Measurements from ENCODE around the gene NFE2L3. TPM values are rescaled to one million over a fixed set of nuclear protein-coding genes. Genes with fewer than 3 reads are reported as not detected.
"Not testable (repeated sequence)": the region's sequence is repeated elsewhere in the genome, so short reads cannot be mapped to it uniquely, and the experiment has no call there.

NFE2L3 gene
- total RNA-seq, 1 donor from 2014 or later, result 42.1 TPM

GRCh38 chr7:26151650-26151952, 397 bp upstream of the NFE2L3 start:
- DNase-seq, result no peak
- peaks cover 11% of the 10 kb centered on the region for H3K4me1 Mint-ChIP-seq (ENCODE audit: low read depth, unreplicated experiment)
- no peak for TF ChIP-seq CTCF (IDR thresholded peaks at IDR 0.05; ENCODE audit: partially characterized antibody, unreplicated experiment)
- H3K4me3 Mint-ChIP-seq (ENCODE audit: unreplicated experiment), result peak overlapping the region; percentile 59
- peaks cover 10% of the 10 kb centered on the region for H3K9me3 Mint-ChIP-seq (ENCODE audit: unreplicated experiment)
- peak overlapping the region; percentile 24 for H3K27ac Mint-ChIP-seq (ENCODE audit: unreplicated experiment)
- peaks cover 26% of the 10 kb centered on the region for H3K27me3 Mint-ChIP-seq (ENCODE audit: unreplicated experiment)
- H3K36me3 Mint-ChIP-seq (ENCODE audit: unreplicated experiment), result peaks cover 5% of the 10 kb centered on the region

- not testable (repeated sequence) for H3K9me3 Mint-ChIP-seq (ENCODE audit: unreplicated experiment); H3K36me3 Mint-ChIP-seq (ENCODE audit: unreplicated experiment); DNase-seq
- Mint-ChIP-seq H3K4me1 (ENCODE audit: low read depth, unreplicated experiment) (peaks cover 11% of the 10 kb centered on the region), H3K27ac (ENCODE audit: unreplicated experiment) (peak overlapping the region; percentile 83), H3K4me3 (ENCODE audit: unreplicated experiment) (peak overlapping the region; percentile 93), H3K27me3 (ENCODE audit: unreplicated experiment) (peaks cover 24% of the 10 kb centered on the region)
Observed at GRCh38 chr7:26152782-26153240, 813 bp downstream of the NFE2L3 start.

GRCh38 chr7:26153241-26153822, 1.3 kb downstream of the NFE2L3 start:
- Mint-ChIP-seq H3K36me3 (ENCODE audit: unreplicated experiment) (peaks cover 5% of the 10 kb centered on the region), H3K27me3 (ENCODE audit: unreplicated experiment) (peaks cover 24% of the 10 kb centered on the region), H3K27ac (ENCODE audit: unreplicated experiment) (peak overlapping the region; percentile 83), H3K4me3 (ENCODE audit: unreplicated experiment) (peak overlapping the region; percentile 93), H3K4me1 (ENCODE audit: low read depth, unreplicated experiment) (peaks cover 11% of the 10 kb centered on the region), H3K9me3 (ENCODE audit: unreplicated experiment) (peaks cover 10% of the 10 kb centered on the region)
- no peak for DNase-seq
- no peak for TF ChIP-seq CTCF (IDR thresholded peaks at IDR 0.05; ENCODE audit: partially characterized antibody, unreplicated experiment)

- Mint-ChIP-seq H3K27me3 (ENCODE audit: unreplicated experiment) (peaks cover 21% of the 10 kb centered on the region), H3K4me3 (ENCODE audit: unreplicated experiment) (peak overlapping the region; percentile 93), H3K36me3 (ENCODE audit: unreplicated experiment) (peaks cover 5% of the 10 kb centered on the region), H3K27ac (ENCODE audit: unreplicated experiment) (peak overlapping the region; percentile 83), H3K9me3 (ENCODE audit: unreplicated experiment) (peaks cover 8% of the 10 kb centered on the region), H3K4me1 (ENCODE audit: low read depth, unreplicated experiment) (peaks cover 11% of the 10 kb centered on the region)
- DNase-seq, result no peak
- no peak for TF ChIP-seq CTCF (IDR thresholded peaks at IDR 0.05; ENCODE audit: partially characterized antibody, unreplicated experiment)
Observed at GRCh38 chr7:26153823-26154783, 2.1 kb downstream of the NFE2L3 start.

GRCh38 chr7:26155531-26156375, 3.8 kb downstream of the NFE2L3 start:
- Mint-ChIP-seq H3K4me1 (ENCODE audit: low read depth, unreplicated experiment) (peaks cover 10% of the 10 kb centered on the region), H3K36me3 (ENCODE audit: unreplicated experiment) (peaks cover 5% of the 10 kb centered on the region), H3K27me3 (ENCODE audit: unreplicated experiment) (peaks cover 21% of the 10 kb centered on the region), H3K27ac (ENCODE audit: unreplicated experiment) (no peak overlapping the region), H3K4me3 (ENCODE audit: unreplicated experiment) (peak overlapping the region; percentile 74), H3K9me3 (ENCODE audit: unreplicated experiment) (peaks cover 8% of the 10 kb centered on the region)
- DNase-seq, result no peak
- TF ChIP-seq CTCF (IDR thresholded peaks at IDR 0.05; ENCODE audit: partially characterized antibody, unreplicated experiment), result no peak
